COR-L47 (cell line): ENCODE measurements around the gene SLC29A3.
"Not testable (repeated sequence)": the region's sequence is repeated elsewhere in the genome, so short reads cannot be mapped to it uniquely, and the experiment has no call there.

Experiments used
- DNase-seq: peaks from one replicate; lab custom pipeline; 2025; lab: John Stamatoyannopoulos, UW

Gene SLC29A3

DNA sequence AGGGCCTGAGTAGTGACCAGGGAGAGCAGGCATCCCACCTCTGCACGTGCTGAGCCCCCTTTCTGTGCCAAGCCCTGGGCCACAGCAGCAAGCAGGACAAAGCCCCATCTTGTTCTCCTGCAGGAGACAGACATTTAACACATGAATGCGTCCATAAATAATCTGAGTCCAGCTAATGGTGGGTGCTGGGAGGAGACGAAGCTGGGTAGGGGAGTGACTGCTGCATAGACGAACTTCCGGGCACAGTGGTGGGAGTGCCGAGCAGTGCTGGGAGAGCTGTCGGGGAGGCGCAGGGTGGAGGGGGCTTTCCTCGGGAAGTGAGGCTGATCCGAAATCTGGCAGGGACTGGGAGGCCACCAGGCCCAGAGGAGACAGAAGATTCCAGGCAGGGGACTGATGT, 35.2 kb upstream of the SLC29A3 start:
- no peak for DNase-seq

DNA sequence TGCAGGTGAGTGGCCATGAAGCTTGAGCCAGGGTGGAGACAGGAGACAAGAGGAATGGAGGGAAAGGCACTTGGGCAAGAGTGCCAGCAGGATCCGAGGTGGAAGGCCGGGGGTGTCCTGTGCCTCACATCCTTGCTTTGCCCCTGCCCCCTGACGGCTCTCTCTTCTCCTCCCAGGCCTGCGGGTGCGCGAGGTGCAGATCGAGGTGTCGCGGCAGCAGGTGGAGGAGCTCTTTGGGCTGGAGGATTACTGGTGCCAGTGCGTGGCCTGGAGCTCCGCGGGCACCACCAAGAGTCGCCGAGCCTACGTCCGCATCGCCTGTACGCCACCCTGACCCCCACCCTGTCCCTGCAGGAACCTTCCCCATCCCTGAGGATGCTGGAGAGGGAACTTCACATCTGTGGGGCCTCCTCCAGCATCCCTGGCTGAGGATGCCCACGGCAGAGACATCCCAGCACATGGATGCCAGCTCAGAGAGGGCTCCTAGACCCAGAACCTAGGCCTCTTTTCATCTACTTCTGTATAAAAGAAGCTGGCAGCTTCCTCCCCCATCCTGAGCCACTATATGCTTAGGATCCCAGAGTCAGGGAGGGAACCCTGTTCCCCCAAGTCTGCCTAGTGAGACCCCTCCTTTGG, 34.4 kb upstream of the SLC29A3 start:
- no peak for DNase-seq

DNA sequence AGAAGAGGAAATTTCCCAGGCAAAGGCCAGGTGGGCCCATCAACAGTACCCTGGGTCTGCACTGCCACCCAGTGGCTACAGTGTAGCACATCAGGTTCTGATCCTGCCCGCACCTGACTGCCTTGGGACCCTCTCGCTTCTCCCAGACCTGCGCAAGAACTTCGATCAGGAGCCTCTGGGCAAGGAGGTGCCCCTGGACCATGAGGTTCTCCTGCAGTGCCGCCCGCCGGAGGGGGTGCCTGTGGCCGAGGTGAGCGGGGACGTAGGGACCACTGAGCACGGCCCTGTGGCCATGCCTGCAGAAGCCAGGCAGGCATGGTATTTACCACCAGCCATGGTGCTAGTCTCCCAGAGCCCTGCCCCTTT, 33.9 kb upstream of the SLC29A3 start:
- no peak for DNase-seq

DNA sequence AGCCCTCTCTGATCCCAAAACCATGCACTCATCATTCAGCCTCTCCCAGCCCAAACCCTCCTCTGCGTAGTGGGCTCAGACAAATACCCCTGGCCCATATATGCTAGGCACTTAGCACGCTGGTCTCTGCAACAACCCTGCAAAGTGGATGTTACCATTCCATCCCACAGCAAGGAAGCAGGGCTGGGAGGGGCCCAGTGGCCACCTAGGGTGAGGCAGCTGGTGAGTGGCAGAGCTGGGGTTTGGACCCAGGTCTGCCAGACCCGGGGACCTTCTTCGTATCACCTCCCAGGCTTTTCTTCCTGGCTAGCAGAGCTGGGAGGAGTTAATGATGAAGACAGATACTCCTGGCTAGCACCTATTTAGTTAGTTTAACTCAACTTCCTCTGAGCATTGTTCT, 33.1 kb upstream of the SLC29A3 start:
- DNase-seq: no peak

DNA sequence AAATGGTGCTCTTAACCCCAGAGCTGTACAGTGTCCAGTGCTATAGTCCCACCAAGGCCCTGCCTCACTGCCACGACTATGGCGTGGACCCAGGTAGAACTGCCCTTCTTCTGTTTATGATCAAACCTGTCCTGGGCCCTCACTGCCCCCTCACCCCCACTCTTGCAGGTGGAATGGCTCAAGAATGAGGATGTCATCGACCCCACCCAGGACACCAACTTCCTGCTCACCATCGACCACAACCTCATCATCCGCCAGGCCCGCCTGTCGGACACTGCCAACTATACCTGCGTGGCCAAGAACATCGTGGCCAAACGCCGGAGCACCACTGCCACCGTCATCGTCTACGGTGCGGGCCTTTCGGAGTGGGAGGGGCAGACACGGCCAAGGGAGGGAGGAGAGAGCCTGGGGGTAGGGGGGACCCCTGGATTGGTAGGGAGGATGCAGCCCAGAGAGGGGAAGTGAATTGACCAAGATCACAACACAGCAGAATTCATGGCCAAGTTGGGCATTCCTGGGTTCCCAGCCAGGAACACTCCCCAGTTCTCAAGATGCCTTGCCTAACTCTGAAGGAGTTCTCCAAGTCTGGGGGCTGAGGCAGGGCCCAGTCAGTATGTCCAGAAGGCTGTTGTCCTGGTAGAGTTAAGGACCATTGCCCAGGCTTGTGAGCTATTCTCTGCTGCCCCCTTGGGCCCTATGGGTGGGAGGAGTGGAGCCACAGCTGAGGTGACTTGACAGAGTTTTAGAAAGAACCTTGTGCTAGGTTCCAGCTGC, 32.4 kb upstream of the SLC29A3 start:
- no peak for DNase-seq

DNA sequence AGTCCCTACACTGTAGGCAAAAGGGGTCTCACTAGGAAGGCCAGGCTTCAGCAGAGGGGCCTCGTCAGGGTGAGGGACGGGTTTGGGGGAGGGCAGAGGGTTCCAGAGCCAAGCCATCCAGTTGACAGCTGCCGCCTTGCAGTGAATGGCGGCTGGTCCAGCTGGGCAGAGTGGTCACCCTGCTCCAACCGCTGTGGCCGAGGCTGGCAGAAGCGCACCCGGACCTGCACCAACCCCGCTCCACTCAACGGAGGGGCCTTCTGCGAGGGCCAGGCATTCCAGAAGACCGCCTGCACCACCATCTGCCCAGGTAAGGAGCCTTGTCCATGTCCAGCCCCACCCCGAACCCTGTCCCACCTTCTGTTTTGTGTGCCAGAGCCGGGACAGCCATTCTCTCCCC, 31.6 kb upstream of the SLC29A3 start:
- no peak for DNase-seq

GRCh38 chr10:71288461-71288860, 30.6 kb upstream of the SLC29A3 start:
- DNase-seq: no peak

- DNase-seq: no peak
These were observed 29.5 kb upstream of the SLC29A3 start for GRCh38 chr10:71289421-71290130.

DNA sequence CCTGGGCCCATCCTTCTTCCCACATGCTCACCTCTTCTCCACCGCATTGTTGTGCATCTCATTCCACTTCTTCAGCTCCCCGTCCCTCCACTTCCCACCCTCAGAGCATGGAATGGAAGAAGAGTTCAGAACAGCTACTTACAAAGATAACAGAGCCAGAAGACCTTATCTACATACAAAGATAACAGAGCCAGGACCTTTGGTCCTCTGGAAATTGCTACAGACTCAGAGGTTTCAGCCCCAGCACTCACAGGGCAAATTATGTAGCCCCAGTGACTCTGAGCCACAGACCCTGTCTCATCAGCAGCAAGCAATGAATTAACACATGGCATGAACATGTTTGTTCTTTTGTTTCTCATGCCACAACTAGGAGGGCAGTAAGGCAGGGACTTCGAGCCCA, 28.7 kb upstream of the SLC29A3 start:
- DNase-seq: no peak

- no peak for DNase-seq
These were observed 28.1 kb upstream of the SLC29A3 start for GRCh38 chr10:71290806-71291527.

GRCh38 chr10:71291528-71291900, 27.5 kb upstream of the SLC29A3 start:
- no peak for DNase-seq

GRCh38 chr10:71292624-71293445, 26.2 kb upstream of the SLC29A3 start:
- DNase-seq: no peak

GRCh38 chr10:71293446-71294084, 25.5 kb upstream of the SLC29A3 start:
- no peak for DNase-seq

DNA sequence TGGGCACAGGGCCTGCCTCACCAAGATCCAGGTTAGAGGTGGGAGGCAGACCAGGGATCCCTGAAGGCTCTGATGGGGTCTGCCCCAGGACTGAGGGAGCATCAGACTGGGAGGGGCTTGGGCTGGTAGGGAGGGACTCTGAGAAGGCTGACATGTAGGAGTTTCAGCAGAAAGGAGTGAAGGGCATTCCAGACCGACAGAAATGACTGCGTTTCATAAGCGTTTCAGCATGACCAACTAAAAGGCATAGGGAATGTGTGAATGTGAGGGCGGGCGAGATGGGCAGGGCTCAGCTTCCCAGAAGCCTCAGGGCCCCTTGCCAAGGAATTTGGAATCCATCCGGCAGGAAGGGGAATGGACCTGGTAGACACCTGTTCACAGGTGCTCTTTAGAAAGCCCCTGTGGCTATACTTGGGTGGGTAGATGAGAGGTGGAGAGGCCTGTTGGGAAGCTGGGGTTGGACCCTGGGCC, 24.9 kb upstream of the SLC29A3 start:
- no peak for DNase-seq

DNA sequence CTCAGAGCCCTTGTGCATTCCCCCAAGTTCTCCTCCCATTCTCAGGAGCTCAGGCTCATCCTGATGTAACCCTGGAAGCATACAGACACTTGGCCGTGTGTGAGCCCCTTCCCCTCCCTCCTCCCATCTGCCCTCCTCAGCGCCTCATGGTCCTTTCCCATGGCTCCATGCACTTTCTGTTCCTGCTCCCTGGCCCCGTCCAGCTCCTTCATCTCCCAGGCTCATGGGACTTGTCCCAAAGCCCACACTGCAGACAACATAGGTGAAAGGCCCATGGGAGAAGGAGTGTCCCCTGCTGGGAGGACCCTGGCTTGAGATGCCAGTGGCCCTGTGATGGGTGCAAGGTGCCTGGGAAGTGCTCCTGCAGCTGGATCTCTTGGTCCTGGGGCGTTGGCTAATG, 24.2 kb upstream of the SLC29A3 start:
- DNase-seq: no peak

- DNase-seq: no peak
These were observed 23.4 kb upstream of the SLC29A3 start for GRCh38 chr10:71295641-71296040.

DNA sequence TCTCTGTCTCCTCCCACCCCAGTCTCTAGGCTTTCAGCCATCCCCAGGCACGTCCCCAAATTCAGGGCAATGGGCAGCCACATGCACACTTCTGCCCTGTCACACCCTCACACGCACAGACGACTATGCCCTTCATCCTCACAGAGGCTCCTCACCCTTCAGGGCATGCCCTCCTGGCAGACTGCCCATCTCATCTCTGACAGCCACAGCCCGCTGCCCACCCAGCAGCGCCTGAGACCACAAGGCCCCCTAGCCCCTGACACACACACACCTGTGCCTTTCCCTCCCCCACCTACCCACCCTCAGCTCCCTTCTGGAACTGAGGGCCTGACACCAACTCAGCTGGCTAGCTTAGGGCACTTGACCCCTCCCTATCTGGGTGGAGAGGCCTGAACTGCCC, 23.0 kb upstream of the SLC29A3 start:
- DNase-seq: no peak

DNA sequence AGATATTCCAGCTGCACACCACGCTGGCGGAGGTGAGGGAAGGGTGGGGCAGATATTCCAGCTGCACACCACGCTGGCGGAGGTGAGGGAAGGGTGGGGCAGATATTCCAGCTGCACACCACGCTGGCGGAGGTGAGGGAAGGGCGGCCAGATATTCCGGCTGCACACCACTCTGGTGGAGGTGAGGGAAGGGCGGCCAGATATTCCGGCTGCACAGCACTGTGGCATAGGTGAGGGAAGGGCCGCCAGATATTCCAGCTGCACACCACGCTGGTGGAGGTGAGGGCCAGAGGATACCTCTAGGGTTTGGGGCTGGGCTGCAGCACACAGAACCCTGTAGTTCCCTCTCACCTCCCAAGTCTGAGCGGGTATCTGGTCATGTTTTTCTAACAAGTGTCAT, 22.2 kb upstream of the SLC29A3 start:
- DNase-seq: not testable (repeated sequence)

DNA sequence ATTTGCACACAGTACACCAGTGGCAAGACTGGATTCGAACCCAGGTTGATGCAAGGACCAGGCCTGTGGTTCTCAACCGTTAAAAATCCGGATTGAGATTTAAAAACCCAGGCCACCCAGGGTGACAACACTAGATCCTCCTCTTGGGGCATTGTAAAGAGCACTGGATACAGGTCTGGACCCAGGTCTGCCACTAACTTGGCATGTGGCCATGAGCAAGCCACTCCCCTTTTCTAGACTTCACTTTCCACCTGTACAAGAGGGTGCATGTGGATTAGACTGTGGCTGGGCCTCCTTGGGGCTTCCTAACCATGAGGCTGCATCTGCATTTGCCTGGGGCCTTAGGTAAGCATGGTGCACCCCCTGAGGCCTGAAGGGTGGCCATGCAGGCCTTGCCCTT, 21.7 kb upstream of the SLC29A3 start:
- DNase-seq: no peak

GRCh38 chr10:71299071-71299785, 19.8 kb upstream of the SLC29A3 start:
- no peak for DNase-seq
